B cell (primary cell): ENCODE data around the gene MED27. TPM values are rescaled to one million over a fixed set of nuclear protein-coding genes. Genes with fewer than 3 reads are reported as not detected.

ENCODE experiments used
- ATAC-seq: fragments of 200-7000 bp; cut with Tn5 transposase; one replicate; pipeline ENCODE4 v1.10.0; 2021; ENCODE audit warnings: low read depth, mild to moderate bottlenecking, moderate number of reproducible peaks, moderate library complexity
- CTCF ChIA-PET: fragments of 350-600 bp; sonication (Branson Sonifier 250); formaldehyde crosslinking; loops from one replicate; lab custom pipeline; 2021; ENCODE audit warnings: antibody characterized with exemption, inconsistent platforms; lab: Charles Lee
- POLR2A ChIA-PET: fragments of 350-600 bp; sonication (Branson Sonifier 250); formaldehyde crosslinking; loops from one replicate; lab custom pipeline; 2021; ENCODE audit warnings: antibody characterized with exemption; lab: Charles Lee
- DNase-seq: peaks from one replicate; pipeline ENCODE4 v3.0.0; 2013
- H2AFZ ChIP-seq: 2 replicates; pipeline ENCODE4 v1.6.1; 2012; ENCODE audit warnings: mild to moderate bottlenecking, low read depth, low read length; ENCODE audit not compliant: insufficient read depth, poor library complexity, severe bottlenecking
- H3K27ac ChIP-seq, 2 donors: 1 replicate in 1 of 2; 2 replicates in 1 of 2; pipeline ENCODE4 v1.5.1; 2012 to 2013; ENCODE audit warnings: low read length in 2 of 2, mild to moderate bottlenecking in 2 of 2, moderate library complexity in 1 of 2
- H3K27me3 ChIP-seq, 4 experiments: fragments of 200-600 bp in 1 of 4; sonication (generic) in 1 of 4; replicated peaks in 1 of 4; 1 replicate in 2 of 4; 2 replicates in 2 of 4; pipeline versions ENCODE4 v1.6.1 to v1.7.0; 2013 to 2016; ENCODE audit warnings: low read length in 3 of 4, mild to moderate bottlenecking in 2 of 4, mixed read lengths in 1 of 4, moderate library complexity in 1 of 4; ENCODE audit not compliant: insufficient read depth in 4 of 4, control insufficient read depth in 3 of 4; ENCODE audit errors: control extremely low read depth in 1 of 4
- H3K36me3 ChIP-seq, 2 experiments: replicated peaks in 1 of 2; 1 replicate in 1 of 2; 2 replicates in 1 of 2; pipeline versions ENCODE4 v1.6.1 to v1.7.1; 2013; ENCODE audit warnings: low read length in 1 of 2; ENCODE audit not compliant: insufficient read depth in 2 of 2, control insufficient read depth in 1 of 2; ENCODE audit errors: control extremely low read depth in 1 of 2, extremely low read depth in 1 of 2
- H3K4me1 ChIP-seq, 2 donors: fragments of 200-600 bp in 1 of 2; sonication (generic) in 1 of 2; 1 replicate in 1 of 2; 2 replicates in 1 of 2; pipeline versions ENCODE4 v1.5.1 to v1.6.1; 2013 to 2017; ENCODE audit warnings: low read length in 2 of 2; ENCODE audit not compliant: control insufficient read depth in 2 of 2, insufficient read depth in 2 of 2
- H3K4me2 ChIP-seq: replicated peaks from 2 replicates; pipeline ENCODE3; 2012; ENCODE audit warnings: mild to moderate bottlenecking, low read depth, low read length; ENCODE audit not compliant: poor library complexity, severe bottlenecking
- H3K4me3 ChIP-seq, 5 experiments: fragments of 200-600 bp in 1 of 5; sonication (generic) in 1 of 5; 1 replicate in 3 of 5; 2 replicates in 2 of 5; pipeline versions ENCODE4 v1.5.1 to v1.7.0; 2011 to 2016; ENCODE audit warnings: low read length in 4 of 5, mild to moderate bottlenecking in 4 of 5, low read depth in 2 of 5, control low read depth in 1 of 5, moderate library complexity in 1 of 5; ENCODE audit not compliant: insufficient read depth in 1 of 5; ENCODE audit errors: control extremely low read depth in 1 of 5, extremely low read depth in 1 of 5
- H3K79me2 ChIP-seq: fragments of 200-600 bp; sonication (generic); one replicate; pipeline ENCODE4 v1.6.0; 2016; ENCODE audit warnings: low read length; ENCODE audit not compliant: control insufficient read depth, insufficient read depth
- H3K9ac ChIP-seq: fragments of 200-600 bp; sonication (generic); 2 replicates; pipeline ENCODE4 v1.6.1; 2017; ENCODE audit warnings: mild to moderate bottlenecking, low read length, moderate library complexity
- H3K9me3 ChIP-seq, 3 donors: one replicate each; pipeline versions ENCODE4 v1.6.1 to v1.7.1; 2013; ENCODE audit warnings: low read length in 2 of 3; ENCODE audit not compliant: control insufficient read depth in 2 of 3, insufficient read depth in 1 of 3; ENCODE audit errors: control extremely low read depth in 1 of 3
- H4K20me1 ChIP-seq: 2 replicates; pipeline ENCODE4 v1.6.0; 2012; ENCODE audit warnings: mild to moderate bottlenecking, low read length; ENCODE audit not compliant: insufficient read depth, control insufficient read depth, poor library complexity, severe bottlenecking
- H3K27ac Mint-ChIP-seq: one replicate; pipeline ENCODE4 v1.8.0; 2021; ENCODE audit warnings: mixed read lengths
- H3K27me3 Mint-ChIP-seq: one replicate; pipeline ENCODE4 v1.8.0; 2021; ENCODE audit warnings: mixed read lengths
- H3K4me1 Mint-ChIP-seq: one replicate; pipeline ENCODE4 v1.8.0; 2021; ENCODE audit warnings: mixed read lengths
- H3K4me3 Mint-ChIP-seq: one replicate; pipeline ENCODE4 v1.8.0; 2021; ENCODE audit warnings: mixed read lengths
- H3K9me3 Mint-ChIP-seq: one replicate; pipeline ENCODE4 v1.8.0; 2022; ENCODE audit warnings: mixed read lengths; ENCODE audit not compliant: insufficient read depth
- EZH2 ChIP-seq: IDR thresholded peaks from 2 replicates; pipeline ENCODE4 v1.6.1; 2012; ENCODE audit warnings: borderline replicate concordance, low read depth, mild to moderate bottlenecking, moderate library complexity, low read length; ENCODE audit not compliant: insufficient read depth, poor library complexity, severe bottlenecking
- WGBS: methylation state at CpG from one replicate; pipeline ENCODE4 v1.1.5; 2013; ENCODE audit warnings: missing lambda C conversion rate; ENCODE audit not compliant: insufficient coverage; 5-methylcytosine and 5-hydroxymethylcytosine counted together
- intact Hi-C: fragments of 100-400 bp; cut with micrococcal nuclease; formaldehyde crosslinking; loops from one replicate; pipeline ENCODE4 v1.10.0; 2022
- polyA plus RNA-seq: library from polyadenylated mRNA; depleted of rRNA; stranded (reverse); fragments of >200 nt; gene quantifications from 2 replicates; pipeline ENCODE4 v1.2.3, GENCODE V29; 2012
- total RNA-seq, 2 donors: library from RNA; stranded (reverse); fragments of 120-200 nt in 1 of 2; gene quantifications; 1 replicate in 1 of 2; 2 replicates in 1 of 2; pipeline versions ENCODE4 v1.2.3 to v1.2.4, GENCODE V29; 2013 to 2022
- TF ChIP-seq, protein P1 (sequence below): fragments of 200-600 bp; IDR thresholded peaks from one replicate; pipeline ENCODE4 v1.8.0; 2022; ENCODE audit warnings: antibody characterized with exemption, mild to moderate bottlenecking

The MED27 gene
- total and polyA plus RNA-seq, 2 donors (not counting 1 experiment from before 2014, with no cell fraction given) = 17.4 to 17.7 TPM

DNA sequence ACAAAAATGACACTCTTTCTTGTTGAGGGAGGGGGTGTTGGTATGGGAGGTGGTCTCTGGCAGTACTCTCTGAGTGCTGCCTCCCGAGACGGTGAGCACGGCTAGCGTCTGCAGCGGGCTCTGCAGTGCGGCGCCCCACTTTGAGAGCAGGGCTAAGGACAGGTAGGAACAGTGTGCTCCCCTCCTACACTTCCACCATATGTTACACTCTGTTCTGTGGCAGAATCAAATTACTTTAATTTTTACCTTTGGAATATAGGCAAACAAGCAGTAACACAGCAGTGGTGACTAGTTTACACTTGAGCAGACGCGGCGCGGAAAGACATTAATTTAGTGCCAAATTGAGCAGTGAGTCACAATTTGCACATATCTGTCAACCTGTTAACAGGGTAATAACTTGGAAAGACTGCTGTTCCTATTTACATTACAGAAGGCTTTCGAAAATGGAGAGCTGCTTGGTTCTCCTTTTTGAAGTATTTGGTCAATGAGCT lies 136.3 kb downstream of the MED27 start:
- no peak for DNase-seq
- Mint-ChIP-seq H3K27ac (no peak overlapping the region), H3K4me1 (no peaks in the 10 kb centered on the region), H3K9me3 (no peaks in the 10 kb centered on the region), H3K4me3 (no peak overlapping the region), H3K27me3 (no peaks in the 10 kb centered on the region)
- Histone ChIP-seq H3K27ac (no peak overlapping the region), H3K4me3 (no peak overlapping the region), H3K4me2 (no peak overlapping the region), H3K9ac (no peak overlapping the region), H4K20me1 (no peaks in the 10 kb centered on the region), H2AFZ (no peak overlapping the region), H3K27me3 (no peaks in the 10 kb centered on the region), H3K79me2 (no peaks in the 10 kb centered on the region), H3K36me3 (peaks cover 0 to 2% of the 10 kb centered on the region in 2 experiments), H3K4me1 (no peaks in the 10 kb centered on the region), H3K9me3 (no peaks in the 10 kb centered on the region)
- POLR2A ChIA-PET = no interaction called here
- no peak for ATAC-seq
- TF ChIP-seq EZH2 = no peak
- TF ChIP-seq, protein P1, sequence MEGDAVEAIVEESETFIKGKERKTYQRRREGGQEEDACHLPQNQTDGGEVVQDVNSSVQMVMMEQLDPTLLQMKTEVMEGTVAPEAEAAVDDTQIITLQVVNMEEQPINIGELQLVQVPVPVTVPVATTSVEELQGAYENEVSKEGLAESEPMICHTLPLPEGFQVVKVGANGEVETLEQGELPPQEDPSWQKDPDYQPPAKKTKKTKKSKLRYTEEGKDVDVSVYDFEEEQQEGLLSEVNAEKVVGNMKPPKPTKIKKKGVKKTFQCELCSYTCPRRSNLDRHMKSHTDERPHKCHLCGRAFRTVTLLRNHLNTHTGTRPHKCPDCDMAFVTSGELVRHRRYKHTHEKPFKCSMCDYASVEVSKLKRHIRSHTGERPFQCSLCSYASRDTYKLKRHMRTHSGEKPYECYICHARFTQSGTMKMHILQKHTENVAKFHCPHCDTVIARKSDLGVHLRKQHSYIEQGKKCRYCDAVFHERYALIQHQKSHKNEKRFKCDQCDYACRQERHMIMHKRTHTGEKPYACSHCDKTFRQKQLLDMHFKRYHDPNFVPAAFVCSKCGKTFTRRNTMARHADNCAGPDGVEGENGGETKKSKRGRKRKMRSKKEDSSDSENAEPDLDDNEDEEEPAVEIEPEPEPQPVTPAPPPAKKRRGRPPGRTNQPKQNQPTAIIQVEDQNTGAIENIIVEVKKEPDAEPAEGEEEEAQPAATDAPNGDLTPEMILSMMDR = no peak
- intact Hi-C loops = no loop called here
- CTCF ChIA-PET = no interaction called here
- WGBS = 98% methylated on average over 8 of the region's 12 CpGs

DNA sequence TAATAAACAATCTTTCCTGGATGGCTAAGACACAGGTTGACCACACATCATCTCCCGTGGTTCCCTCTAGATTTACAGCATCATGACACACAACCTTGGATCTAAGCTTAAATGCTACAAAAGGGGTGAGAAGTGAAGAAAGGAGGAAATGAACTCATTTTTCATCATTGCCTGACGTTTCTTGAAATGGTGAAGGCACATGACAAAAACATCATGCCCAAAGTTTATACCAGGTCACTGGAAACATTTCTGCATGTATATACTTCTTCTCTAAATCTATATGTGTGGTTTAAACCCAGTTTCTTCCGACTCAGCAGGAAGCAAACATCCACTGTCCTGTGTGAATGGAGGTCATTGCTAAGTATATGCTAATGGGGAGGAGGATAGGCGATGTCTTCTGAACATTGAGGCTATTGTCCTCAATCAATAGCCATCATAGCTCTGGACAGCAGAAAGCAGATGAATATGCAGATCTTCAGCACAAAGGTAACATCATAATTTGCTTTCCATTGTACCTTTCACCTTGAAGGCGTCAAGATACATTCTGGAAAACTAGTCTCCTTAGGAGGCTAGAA lies 137.4 kb downstream of the MED27 start:
- H3K79me2 ChIP-seq = no peaks in the 10 kb centered on the region
- ChIA-PET CTCF (no interaction called here), POLR2A (no interaction called here)
- no peak overlapping the region for H3K4me2 ChIP-seq
- no peak overlapping the region for H3K27ac Mint-ChIP-seq
- H3K27ac ChIP-seq = no peak overlapping the region
- no peak overlapping the region for H3K9ac ChIP-seq
- no peaks in the 10 kb centered on the region for H4K20me1 ChIP-seq
- no peaks in the 10 kb centered on the region for H3K27me3 Mint-ChIP-seq
- H3K27me3 ChIP-seq = no peaks in the 10 kb centered on the region
- DNase-seq (no peak), ATAC-seq (no peak)
- H3K9me3 ChIP-seq = no peaks in the 10 kb centered on the region
- no CpG with 5 or more reads among the region's 5 CpGs for WGBS
- no peak overlapping the region for H2AFZ ChIP-seq
- no peak overlapping the region for H3K4me3 Mint-ChIP-seq
- no peaks in the 10 kb centered on the region for H3K4me1 ChIP-seq
- intact Hi-C loops = no loop called here
- TF ChIP-seq, protein P1 = no peak
- TF ChIP-seq EZH2 = no peak
- no peaks in the 10 kb centered on the region for H3K4me1 Mint-ChIP-seq
- H3K4me3 ChIP-seq = no peak overlapping the region
- H3K36me3 ChIP-seq = peaks cover 0 to 6% of the 10 kb centered on the region in 2 experiments
- H3K9me3 Mint-ChIP-seq = no peaks in the 10 kb centered on the region
